HEK293 (cell line): ENCODE data around the gene AFF4.

Experiments
- CTCF ChIA-PET: fragments of 350-600 bp; formaldehyde crosslinking; extraction: SDS; loops from one replicate; lab custom pipeline; 2021; ENCODE audit warnings: antibody characterized with exemption; lab: Yijun Ruan, JAX
- POLR2A ChIA-PET: fragments of 300-600 bp; formaldehyde crosslinking; extraction: SDS; loops from one replicate; lab custom pipeline; 2020; ENCODE audit warnings: antibody characterized with exemption, inconsistent platforms; lab: Yijun Ruan, JAX
- H3K27ac ChIP-seq: fragments of 200-500 bp; sonication (Bioruptor generic); 2 replicates; pipeline ENCODE4 v1.5.1; 2014; ENCODE audit warnings: low read depth, low read length, control low read depth, inconsistent platforms; ENCODE audit errors: extremely low read depth
- H3K36me3 ChIP-seq, 2 experiments: fragments of 200-500 bp in 1 of 2; sonication (Bioruptor generic) in 1 of 2; 1 replicate in 1 of 2; 2 replicates in 1 of 2; pipeline ENCODE4 v1.5.1; 2014 to 2017; ENCODE audit warnings: inconsistent platforms in 2 of 2, low read length in 2 of 2; ENCODE audit not compliant: control insufficient read depth in 2 of 2, insufficient read depth in 1 of 2
- H3K4me1 ChIP-seq: fragments of 200-500 bp; sonication (Bioruptor generic); 2 replicates; pipeline ENCODE4 v1.5.1; 2014; ENCODE audit warnings: mild to moderate bottlenecking, low read length, inconsistent platforms; ENCODE audit not compliant: control insufficient read depth, insufficient read depth
- H3K4me3 ChIP-seq: 2 replicates; pipeline ENCODE4 v1.5.1; 2011; ENCODE audit warnings: low read depth, mild to moderate bottlenecking, control low read depth, low read length, moderate library complexity
- H3K9me3 ChIP-seq: fragments of 200-500 bp; sonication (Bioruptor generic); 2 replicates; pipeline ENCODE4 v1.5.1; 2014; ENCODE audit warnings: low read depth, low read length, inconsistent platforms; ENCODE audit not compliant: control insufficient read depth, insufficient read depth
- BCL11A ChIP-seq: fragments of 450-650 bp; formaldehyde crosslinking; IDR thresholded peaks from 2 replicates; pipeline ENCODE4 v1.5.1; 2016; ENCODE audit warnings: low read depth, missing biosample characterization, missing genetic modification characterization
- KLF1 ChIP-seq: fragments of 450-650 bp; formaldehyde crosslinking; IDR thresholded peaks from 2 replicates; pipeline ENCODE4 v1.5.1; 2016; ENCODE audit warnings: missing biosample characterization, missing genetic modification characterization
- MEIS1 ChIP-seq: sonication (generic); formaldehyde crosslinking; IDR thresholded peaks from 2 replicates; pipeline ENCODE4 v1.8.1; 2022; ENCODE audit warnings: missing genetic modification reagents, mild to moderate bottlenecking, borderline replicate concordance
- PATZ1 ChIP-seq: fragments of 450-650 bp; formaldehyde crosslinking; IDR thresholded peaks from 2 replicates; pipeline ENCODE4 v1.5.1; 2016; ENCODE audit warnings: missing biosample characterization, missing genetic modification characterization
- RBAK ChIP-seq: fragments of 450-650 bp; formaldehyde crosslinking; IDR thresholded peaks from 2 replicates; pipeline ENCODE4 v1.5.1; 2016; ENCODE audit warnings: missing biosample characterization, missing genetic modification characterization
- SP7 ChIP-seq: fragments of 450-650 bp; formaldehyde crosslinking; IDR thresholded peaks from 2 replicates; pipeline ENCODE4 v1.5.1; 2016; ENCODE audit warnings: missing biosample characterization, missing genetic modification characterization
- ZBTB10 ChIP-seq: fragments of 450-650 bp; formaldehyde crosslinking; IDR thresholded peaks from 2 replicates; pipeline ENCODE4 v1.5.1; 2016; ENCODE audit warnings: missing biosample characterization, missing genetic modification characterization
- ZBTB49 ChIP-seq: fragments of 450-650 bp; formaldehyde crosslinking; IDR thresholded peaks from 2 replicates; pipeline ENCODE4 v1.5.1; 2016; ENCODE audit warnings: missing biosample characterization, missing genetic modification characterization, low read depth
- ZNF10 ChIP-seq: fragments of 450-650 bp; formaldehyde crosslinking; IDR thresholded peaks from 2 replicates; pipeline ENCODE4 v1.5.1; 2017; ENCODE audit warnings: missing biosample characterization, missing genetic modification characterization
- ZNF114 ChIP-seq: fragments of 450-650 bp; formaldehyde crosslinking; IDR thresholded peaks from 2 replicates; pipeline ENCODE4 v1.5.0; 2017; ENCODE audit warnings: missing biosample characterization, missing genetic modification characterization
- ZNF157 ChIP-seq: fragments of 450-650 bp; formaldehyde crosslinking; IDR thresholded peaks from 2 replicates; pipeline ENCODE4 v1.5.1; 2016; ENCODE audit warnings: missing biosample characterization, missing genetic modification characterization
- ZNF18 ChIP-seq: fragments of 450-650 bp; formaldehyde crosslinking; IDR thresholded peaks from 2 replicates; pipeline ENCODE4 v1.5.1; 2016; ENCODE audit warnings: missing biosample characterization, missing genetic modification characterization
- ZNF19 ChIP-seq: fragments of 450-650 bp; formaldehyde crosslinking; IDR thresholded peaks from 2 replicates; pipeline ENCODE4; 2016; ENCODE audit warnings: missing biosample characterization, missing genetic modification characterization, low read depth
- ZNF239 ChIP-seq: fragments of 450-650 bp; formaldehyde crosslinking; IDR thresholded peaks from 2 replicates; pipeline ENCODE4 v1.5.1; 2016; ENCODE audit warnings: missing biosample characterization, missing genetic modification characterization
- ZNF248 ChIP-seq: fragments of 450-650 bp; formaldehyde crosslinking; IDR thresholded peaks from 2 replicates; pipeline ENCODE4 v1.5.1; 2017; ENCODE audit warnings: missing biosample characterization, missing genetic modification characterization
- ZNF335 ChIP-seq: fragments of 450-650 bp; formaldehyde crosslinking; conservative IDR thresholded peaks from 2 replicates; pipeline ENCODE4 v1.5.1; 2016; ENCODE audit warnings: missing biosample characterization, missing genetic modification characterization
- ZNF341 ChIP-seq: fragments of 450-650 bp; formaldehyde crosslinking; IDR thresholded peaks from 2 replicates; pipeline ENCODE4; 2016; ENCODE audit warnings: low read depth, missing biosample characterization, missing genetic modification characterization
- ZNF37A ChIP-seq: fragments of 450-650 bp; IDR thresholded peaks from 2 replicates; pipeline ENCODE4 v1.5.1; 2018; ENCODE audit warnings: missing biosample characterization, missing genetic modification characterization
- ZNF514 ChIP-seq: fragments of 450-650 bp; formaldehyde crosslinking; IDR thresholded peaks from 2 replicates; pipeline ENCODE4 v1.5.1; 2016; ENCODE audit warnings: missing biosample characterization, missing genetic modification characterization
- ZNF530 ChIP-seq: fragments of 450-650 bp; formaldehyde crosslinking; IDR thresholded peaks from 2 replicates; pipeline ENCODE4 v1.5.1; 2016; ENCODE audit warnings: low read depth, missing biosample characterization, missing genetic modification characterization
- ZNF626 ChIP-seq: fragments of 450-650 bp; sonication (Bioruptor Pico); formaldehyde crosslinking; IDR thresholded peaks from 2 replicates; pipeline ENCODE4 v1.5.1; 2018; ENCODE audit warnings: missing biosample characterization, missing genetic modification characterization, inconsistent platforms
- ZNF639 ChIP-seq: fragments of 450-650 bp; formaldehyde crosslinking; IDR thresholded peaks from 2 replicates; pipeline ENCODE4 v1.5.1; 2016; ENCODE audit warnings: missing biosample characterization, missing genetic modification characterization
- ZNF677 ChIP-seq: fragments of 450-650 bp; IDR thresholded peaks from 2 replicates; pipeline ENCODE4 v1.5.0; 2018; ENCODE audit warnings: missing biosample characterization, mild to moderate bottlenecking, missing genetic modification characterization, moderate library complexity
- ZNF792 ChIP-seq: fragments of 450-650 bp; formaldehyde crosslinking; IDR thresholded peaks from 2 replicates; pipeline ENCODE4 v1.5.1; 2016; ENCODE audit warnings: missing biosample characterization, missing genetic modification characterization

AFF4 gene

GRCh38 chr5:132853790-132854189 lies 109.6 kb downstream of the AFF4 start:
- peak; percentile 48; the same call in 1 of the 2 replicates for TF ChIP-seq ZNF335 (tag by site-specific recombination)
- no peak for TF ChIP-seq ZNF248 (tag by site-specific recombination)
- no peaks in the 10 kb centered on the region for H3K9me3 ChIP-seq
- H3K36me3 ChIP-seq, result no peaks in the 10 kb centered on the region
- CTCF ChIA-PET, result interaction anchor here (0.6 to 0.7 kb wide), 2 partner anchors 30 to 190 kb away, joined by 3 read pairs; no protein-coding TSS in a partner anchor
- POLR2A ChIA-PET, result interaction anchor here (1.3 to 1.5 kb wide), 2 partner anchors 10 to 13 kb away, joined by 3 read pairs; partner anchors contain the start of genes GDF9 and UQCRQ
- no peak overlapping the region for H3K27ac ChIP-seq
- no peaks in the 10 kb centered on the region for H3K4me1 ChIP-seq
- H3K4me3 ChIP-seq, result no peak overlapping the region

GRCh38 chr5:132853323-132853722 lies 110.1 kb downstream of the AFF4 start:
- H3K36me3 ChIP-seq, result no peaks in the 10 kb centered on the region
- H3K9me3 ChIP-seq, result no peaks in the 10 kb centered on the region
- TF ChIP-seq ZNF10 (tag by site-specific recombination) (no peak), BCL11A (tag by site-specific recombination) (no peak), ZNF677 (tag by site-specific recombination) (no peak), ZNF341 (no peak), ZNF626 (tag by site-specific recombination) (no peak), ZNF639 (tag by site-specific recombination) (no peak), ZNF18 (tag by site-specific recombination) (no peak), PATZ1 (tag by site-specific recombination) (no peak), ZNF514 (tag by site-specific recombination) (no peak), ZBTB49 (tag by site-specific recombination) (no peak), MEIS1 (no peak), KLF1 (tag by site-specific recombination) (no peak), ZNF157 (tag by site-specific recombination) (no peak)
- H3K4me3 ChIP-seq, result no peak overlapping the region
- H3K4me1 ChIP-seq, result no peaks in the 10 kb centered on the region
- ChIA-PET POLR2A (no interaction called here), CTCF (interaction anchor here (0.6 kb wide), 1 partner anchor 18 kb away, joined by 3 read pairs; no protein-coding TSS in a partner anchor)
- no peak overlapping the region for H3K27ac ChIP-seq

- no peak overlapping the region for H3K27ac ChIP-seq
- no peak overlapping the region for H3K4me3 ChIP-seq
- ChIA-PET CTCF (no interaction called here), POLR2A (no interaction called here)
- no peaks in the 10 kb centered on the region for H3K4me1 ChIP-seq
- H3K36me3 ChIP-seq, result no peaks in the 10 kb centered on the region
- H3K9me3 ChIP-seq, result no peaks in the 10 kb centered on the region
- TF ChIP-seq ZNF19 (tag by site-specific recombination) (no peak), ZNF792 (tag by site-specific recombination) (no peak), ZNF530 (tag by site-specific recombination) (no peak), ZBTB10 (tag by site-specific recombination) (no peak), RBAK (no peak), ZNF114 (no peak), SP7 (tag by site-specific recombination) (no peak), ZNF239 (tag by site-specific recombination) (no peak), ZNF37A (tag by site-specific recombination) (no peak)
Observed at GRCh38 chr5:132850066-132850465, 113.4 kb downstream of the AFF4 start.
